Nephron progenitor cell (in vitro differentiated cells): ENCODE measurements around the gene ZBTB7C.

Experiments
- DNase-seq: peaks from one replicate; pipeline ENCODE4 v3.0.0; 2021
- H3K27ac Mint-ChIP-seq: 2 replicates; pipeline ENCODE4 v1.8.0; 2021; ENCODE audit warnings: mild to moderate bottlenecking, moderate library complexity, mixed read lengths
- H3K27me3 Mint-ChIP-seq: 2 replicates; pipeline ENCODE4 v1.8.0; 2021; ENCODE audit warnings: mild to moderate bottlenecking, low read depth, mixed read lengths; ENCODE audit not compliant: poor library complexity
- H3K36me3 Mint-ChIP-seq: 2 replicates; pipeline ENCODE4 v1.8.0; 2021; ENCODE audit warnings: low read depth, mixed read lengths
- H3K4me1 Mint-ChIP-seq: 2 replicates; pipeline ENCODE4 v1.8.0; 2021; ENCODE audit warnings: mixed read lengths
- H3K4me3 Mint-ChIP-seq: 2 replicates; pipeline ENCODE4 v1.8.0; 2021; ENCODE audit warnings: mild to moderate bottlenecking, moderate library complexity, mixed read lengths
- H3K9me3 Mint-ChIP-seq: 2 replicates; pipeline ENCODE4 v1.8.0; 2021; ENCODE audit warnings: mild to moderate bottlenecking, moderate library complexity, mixed read lengths
- CTCF ChIP-seq: fragments of 200-600 bp; sonication (generic); IDR thresholded peaks from 2 replicates; pipeline ENCODE4 v1.5.0; 2021; ENCODE audit warnings: antibody characterized with exemption

Gene ZBTB7C

GRCh38 chr18:48452861-48453323, 43.7 kb upstream of the ZBTB7C start:
- no peak for DNase-seq
- Mint-ChIP-seq H3K27ac (peak overlapping the region; percentile 37), H3K9me3 (no peaks in the 10 kb centered on the region), H3K4me3 (no peak overlapping the region), H3K27me3 (peaks cover 21% of the 10 kb centered on the region), H3K36me3 (no peaks in the 10 kb centered on the region), H3K4me1 (peaks cover 28% of the 10 kb centered on the region)
- TF ChIP-seq CTCF, result no peak

GRCh38 chr18:48450685-48451084, 41.5 kb upstream of the ZBTB7C start:
- Mint-ChIP-seq H3K27me3 (peaks cover 26% of the 10 kb centered on the region), H3K4me3 (no peak overlapping the region), H3K36me3 (no peaks in the 10 kb centered on the region), H3K9me3 (no peaks in the 10 kb centered on the region), H3K4me1 (peaks cover 33% of the 10 kb centered on the region), H3K27ac (no peak overlapping the region)
- TF ChIP-seq CTCF, result no peak
- no peak for DNase-seq

- no peak overlapping the region for H3K4me3 Mint-ChIP-seq
- H3K9me3 Mint-ChIP-seq, result no peaks in the 10 kb centered on the region
- H3K4me1 Mint-ChIP-seq, result peaks cover 29% of the 10 kb centered on the region
- DNase-seq, result peak; percentile 90
- peak; percentile 77 for TF ChIP-seq CTCF
- no peaks in the 10 kb centered on the region for H3K36me3 Mint-ChIP-seq
- H3K27me3 Mint-ChIP-seq, result peaks cover 21% of the 10 kb centered on the region
- H3K27ac Mint-ChIP-seq, result no peak overlapping the region
Observed at GRCh38 chr18:48446582-48447225, 37.5 kb upstream of the ZBTB7C start.

- Mint-ChIP-seq H3K4me1 (peaks cover 41% of the 10 kb centered on the region), H3K9me3 (no peaks in the 10 kb centered on the region), H3K4me3 (no peak overlapping the region), H3K27me3 (peaks cover 24% of the 10 kb centered on the region), H3K36me3 (no peaks in the 10 kb centered on the region), H3K27ac (no peak overlapping the region)
- peak; percentile 83 for DNase-seq
- TF ChIP-seq CTCF, result peak; percentile 95
Observed at GRCh38 chr18:48445540-48445939, 36.4 kb upstream of the ZBTB7C start.

GRCh38 chr18:48442761-48443160, 33.6 kb upstream of the ZBTB7C start:
- H3K27ac Mint-ChIP-seq, result no peak overlapping the region
- H3K4me1 Mint-ChIP-seq, result peaks cover 61% of the 10 kb centered on the region
- DNase-seq, result no peak
- H3K27me3 Mint-ChIP-seq, result peaks cover 11% of the 10 kb centered on the region
- no peak for TF ChIP-seq CTCF
- no peaks in the 10 kb centered on the region for H3K36me3 Mint-ChIP-seq
- H3K9me3 Mint-ChIP-seq, result no peaks in the 10 kb centered on the region
- H3K4me3 Mint-ChIP-seq, result no peak overlapping the region

GRCh38 chr18:48441405-48441881, 32.3 kb upstream of the ZBTB7C start:
- DNase-seq, result peak; percentile 45
- peaks cover 55% of the 10 kb centered on the region for H3K4me1 Mint-ChIP-seq
- H3K9me3 Mint-ChIP-seq, result no peaks in the 10 kb centered on the region
- H3K27ac Mint-ChIP-seq, result no peak overlapping the region
- no peaks in the 10 kb centered on the region for H3K36me3 Mint-ChIP-seq
- no peak for TF ChIP-seq CTCF
- H3K4me3 Mint-ChIP-seq, result no peak overlapping the region
- peaks cover 3% of the 10 kb centered on the region for H3K27me3 Mint-ChIP-seq
